H1 (cell line): ENCODE measurements around the gene FMN2. TPM values are rescaled to one million over a fixed set of nuclear protein-coding genes. Genes with fewer than 3 reads are reported as not detected.

ENCODE experiments used
- CTCF ChIA-PET: fragments of 300-600 bp; sonication (Branson Sonifier 250); formaldehyde crosslinking; loops from one replicate; lab custom pipeline; 2021; ENCODE audit not compliant: partially characterized antibody; lab: Charles Lee
- POLR2A ChIA-PET: fragments of 300-600 bp; sonication (Branson Sonifier 250); formaldehyde crosslinking; loops from one replicate; lab custom pipeline; 2021; ENCODE audit warnings: inconsistent platforms; ENCODE audit not compliant: partially characterized antibody; lab: Charles Lee
- DNase-seq, 2 experiments: peaks; one replicate each; pipeline versions ENCODE4 v3.0.0 to v3.0.0-alpha.2; 2010 to 2022; ENCODE audit warnings: low spot score in 2 of 2, low read depth in 1 of 2, mixed read lengths in 1 of 2
- FAIRE-seq: peaks from 2 replicates; lab custom pipeline; 2011; peaks lifted over from hg19 to GRCh38; lab: Jason Lieb, UNC
- H2AFZ ChIP-seq: 2 replicates; pipeline ENCODE4 v1.8.1; 2012; ENCODE audit warnings: low read length, inconsistent platforms
- H2AK5ac ChIP-seq: 2 replicates; pipeline ENCODE4 v1.6.1; 2013; ENCODE audit warnings: low read depth, low read length
- H2BK120ac ChIP-seq: replicated peaks from 2 replicates; pipeline ENCODE3; 2013; ENCODE audit warnings: low read depth, low read length, inconsistent platforms
- H2BK12ac ChIP-seq: 2 replicates; pipeline ENCODE4 v1.6.1; 2013; ENCODE audit warnings: low read depth, low read length
- H2BK15ac ChIP-seq: 2 replicates; pipeline ENCODE4 v1.6.1; 2013; ENCODE audit warnings: low read length
- H2BK20ac ChIP-seq: 2 replicates; pipeline ENCODE4 v1.6.1; 2013; ENCODE audit warnings: low read length
- H2BK5ac ChIP-seq: 2 replicates; pipeline ENCODE4 v1.6.1; 2013; ENCODE audit warnings: low read depth, low read length
- H3K14ac ChIP-seq: 2 replicates; pipeline ENCODE4 v1.6.1; 2013; ENCODE audit warnings: inconsistent platforms; ENCODE audit not compliant: insufficient read length
- H3K18ac ChIP-seq: 2 replicates; pipeline ENCODE4 v1.6.1; 2013; ENCODE audit warnings: low read length; ENCODE audit errors: extremely low read depth
- H3K23ac ChIP-seq: 2 replicates; pipeline ENCODE4 v1.6.1; 2013; ENCODE audit warnings: inconsistent platforms; ENCODE audit not compliant: insufficient read length
- H3K23me2 ChIP-seq: 2 replicates; pipeline ENCODE4 v1.6.1; 2013; ENCODE audit warnings: low read depth, low read length
- H3K27ac ChIP-seq: 2 replicates; pipeline ENCODE4 v1.6.1; 2011; ENCODE audit warnings: low read depth, low read length, inconsistent platforms
- H3K27me3 ChIP-seq, 4 experiments: replicated peaks in 1 of 4; 1 replicate in 1 of 4; 2 replicates in 3 of 4; pipeline versions ENCODE4 v1.6.1 to v1.8.1; 2011 to 2013; ENCODE audit warnings: low read length in 3 of 4, mild to moderate bottlenecking in 3 of 4, inconsistent platforms in 2 of 4, mixed read lengths in 2 of 4, moderate library complexity in 1 of 4; ENCODE audit not compliant: control insufficient read depth in 3 of 4, insufficient read depth in 3 of 4; ENCODE audit errors: extremely low read depth in 1 of 4
- H3K36me3 ChIP-seq, 4 experiments: 2 replicates each; pipeline versions ENCODE4 v1.6.1 to v1.8.1; 2011 to 2013; ENCODE audit warnings: mild to moderate bottlenecking in 4 of 4, low read length in 3 of 4, moderate library complexity in 2 of 4, control low read depth in 1 of 4, inconsistent platforms in 1 of 4; ENCODE audit not compliant: insufficient read depth in 4 of 4, control insufficient read depth in 2 of 4
- H3K4ac ChIP-seq: replicated peaks from 2 replicates; pipeline ENCODE3; 2013; ENCODE audit warnings: low read length, low read depth, mixed read lengths, inconsistent platforms; ENCODE audit not compliant: insufficient read length
- H3K4me1 ChIP-seq, 4 experiments: replicated peaks in 1 of 4; 1 replicate in 1 of 4; 2 replicates in 3 of 4; pipeline versions ENCODE4 v1.6.1 to v1.8.1; 2011 to 2013; ENCODE audit warnings: low read length in 3 of 4, inconsistent platforms in 2 of 4, mixed read lengths in 1 of 4; ENCODE audit not compliant: insufficient read depth in 4 of 4, control insufficient read depth in 3 of 4
- H3K4me2 ChIP-seq, 2 experiments: 2 replicates each; pipeline versions ENCODE4 v1.6.1 to v1.8.1; 2011 to 2013; ENCODE audit warnings: low read depth in 2 of 2, low read length in 2 of 2, control low read depth in 1 of 2, inconsistent platforms in 1 of 2, mild to moderate bottlenecking in 1 of 2; ENCODE audit not compliant: insufficient read depth in 1 of 2
- H3K4me3 ChIP-seq, 4 experiments: fragments of 200-600, 300-600 bp in 1 of 4; sonication (generic), shearing (Covaris generic), sonication (Bioruptor Twin) in 1 of 4; 2 replicates each; pipeline versions ENCODE4 v1.5.1 to v1.8.1; 2011 to 2016; ENCODE audit warnings: low read length in 4 of 4, low read depth in 3 of 4, control low read depth in 2 of 4, inconsistent platforms in 2 of 4, mild to moderate bottlenecking in 2 of 4, mixed read lengths in 1 of 4, moderate library complexity in 1 of 4; ENCODE audit not compliant: insufficient read depth in 2 of 4; ENCODE audit errors: extremely low read depth in 1 of 4
- H3K56ac ChIP-seq: replicated peaks from 2 replicates; pipeline ENCODE3; 2013; ENCODE audit warnings: low read depth, mild to moderate bottlenecking, mixed read lengths, low read length, inconsistent platforms; ENCODE audit not compliant: insufficient read length
- H3K79me1 ChIP-seq: 2 replicates; pipeline ENCODE4 v1.6.1; 2013; ENCODE audit warnings: low read depth, low read length, control low read depth
- H3K79me2 ChIP-seq, 2 experiments: 2 replicates each; pipeline versions ENCODE4 v1.6.1 to v1.8.1; 2012 to 2013; ENCODE audit warnings: low read length in 2 of 2, mild to moderate bottlenecking in 2 of 2, inconsistent platforms in 1 of 2; ENCODE audit not compliant: insufficient read depth in 2 of 2, control insufficient read depth in 1 of 2
- H3K9ac ChIP-seq, 4 experiments: replicated peaks in 1 of 4; 1 replicate in 1 of 4; 2 replicates in 3 of 4; pipeline versions ENCODE4 v1.6.1 to v1.8.1; 2011 to 2013; ENCODE audit warnings: low read depth in 3 of 4, low read length in 3 of 4, control low read depth in 2 of 4, mild to moderate bottlenecking in 2 of 4, moderate library complexity in 2 of 4, inconsistent platforms in 1 of 4; ENCODE audit errors: extremely low read depth in 1 of 4
- H3K9me3 ChIP-seq, 2 experiments: 2 replicates each; pipeline versions ENCODE4 v1.6.1 to v1.8.1; 2012 to 2013; ENCODE audit warnings: mild to moderate bottlenecking in 2 of 2, moderate library complexity in 2 of 2, control low read depth in 1 of 2, inconsistent platforms in 1 of 2, low read depth in 1 of 2, low read length in 1 of 2, mixed read lengths in 1 of 2; ENCODE audit not compliant: insufficient read depth in 2 of 2
- H4K20me1 ChIP-seq, 2 experiments: replicated peaks in 1 of 2; 2 replicates each; pipeline versions ENCODE3 to v1.8.1; 2011 to 2013; ENCODE audit warnings: inconsistent platforms in 2 of 2, low read length in 2 of 2, mild to moderate bottlenecking in 1 of 2; ENCODE audit not compliant: insufficient read depth in 2 of 2, control insufficient read depth in 1 of 2
- H4K5ac ChIP-seq: 2 replicates; pipeline ENCODE4 v1.6.1; 2013; ENCODE audit warnings: low read length, low read depth, mixed read lengths, inconsistent platforms; ENCODE audit not compliant: insufficient read length
- H4K8ac ChIP-seq: 2 replicates; pipeline ENCODE4 v1.8.0; 2013; ENCODE audit warnings: mild to moderate bottlenecking, moderate library complexity, low read length, inconsistent platforms; ENCODE audit not compliant: insufficient read depth; ENCODE audit errors: extremely low read depth
- H4K91ac ChIP-seq: replicated peaks from 2 replicates; pipeline ENCODE3; 2013; ENCODE audit warnings: low read length, mixed read lengths, inconsistent platforms; ENCODE audit not compliant: insufficient read length
- CEBPB ChIP-seq: IDR thresholded peaks from 2 replicates; pipeline ENCODE4 v1.6.1; 2012; ENCODE audit warnings: low read depth, low read length
- GTF2F1 ChIP-seq: IDR thresholded peaks from 2 replicates; pipeline ENCODE4 v1.6.1; 2012; ENCODE audit warnings: low read depth, low read length, improper control_type of control experiment, borderline replicate concordance
- HDAC6 ChIP-seq: IDR thresholded peaks from one replicate; pipeline ENCODE4 v1.7.1; 2012; ENCODE audit warnings: low read depth, mild to moderate bottlenecking, inconsistent platforms, low read length, moderate library complexity
- JUN ChIP-seq: IDR thresholded peaks from 2 replicates; pipeline ENCODE4 v1.6.1; 2011; ENCODE audit warnings: low read depth, mild to moderate bottlenecking, improper control_type of control experiment, low read length
- NANOG ChIP-seq: IDR thresholded peaks from 2 replicates; pipeline ENCODE4 v1.6.1; 2011; ENCODE audit warnings: low read length, low read depth, mild to moderate bottlenecking, inconsistent platforms; ENCODE audit not compliant: insufficient read depth, poor library complexity, severe bottlenecking
- NRF1 ChIP-seq: IDR thresholded peaks from 2 replicates; pipeline ENCODE4 v1.6.1; 2011; ENCODE audit warnings: mild to moderate bottlenecking, low read depth, low read length, improper control_type of control experiment
- RFX5 ChIP-seq: IDR thresholded peaks from 2 replicates; pipeline ENCODE4 v1.6.1; 2011; ENCODE audit warnings: low read depth, low read length, improper control_type of control experiment, borderline replicate concordance
- RNF2 ChIP-seq: fragments of 200-900, 300-1000 bp; sonication (generic); IDR thresholded peaks from 2 replicates; pipeline ENCODE4 v1.7.1; 2016; ENCODE audit warnings: borderline replicate concordance, low read depth, mild to moderate bottlenecking, antibody characterized with exemption, low read length; ENCODE audit not compliant: poor library complexity, severe bottlenecking; ENCODE audit errors: missing control alignments
- SIRT6 ChIP-seq: IDR thresholded peaks from one replicate; pipeline ENCODE4 v1.7.1; 2012; ENCODE audit warnings: low read length, inconsistent platforms
- SP1 ChIP-seq: IDR thresholded peaks from 2 replicates; pipeline ENCODE4 v1.6.1; 2011; ENCODE audit warnings: low read depth, low read length
- SP2 ChIP-seq: IDR thresholded peaks from 2 replicates; pipeline ENCODE4 v1.6.1; 2012; ENCODE audit warnings: mild to moderate bottlenecking, low read length, inconsistent platforms
- TCF12 ChIP-seq: IDR thresholded peaks from 2 replicates; pipeline ENCODE4 v1.6.1; 2011; ENCODE audit warnings: low read depth, mild to moderate bottlenecking, low read length
- WGBS, 2 experiments: shearing (Covaris generic) in 1 of 2; methylation state at CpG; one replicate each; pipeline versions ENCODE4 v1.1.6 to v1.1.7; 2013 to 2015; ENCODE audit warnings: low lambda C conversion rate in 2 of 2, mixed read lengths in 2 of 2, inconsistent platforms in 1 of 2, low coverage in 1 of 2, missing lambda C conversion rate in 1 of 2; ENCODE audit not compliant: insufficient replicate concordance in 2 of 2, insufficient coverage in 1 of 2, insufficient read length in 1 of 2; ENCODE audit errors: extremely low coverage in 1 of 2, missing lambda C conversion rate in 1 of 2; 5-methylcytosine and 5-hydroxymethylcytosine counted together
- polyA plus RNA-seq, 7 experiments: library from polyadenylated mRNA; depleted of rRNA in 3 of 7; stranded (reverse) in 5 of 7; unstranded in 2 of 7; fragments of >200 nt in 5 of 7; fragments of 200-250 nt in 2 of 7; gene quantifications; 1 replicate in 5 of 7; 2 replicates in 1 of 7; 4 replicates in 1 of 7; pipeline versions ENCODE4 v1.2.1 to v1.2.3, GENCODE V29; 2011 to 2013; ENCODE audit warnings: missing spikeins in 2 of 7, mixed read lengths in 2 of 7
- total RNA-seq: library from RNA; stranded (reverse); fragmentation: NEBNext Ultra II Directional; extraction: Animal tissue kit (Norgen Biotek cat#: 25700); gene quantifications from 2 replicates; pipeline ENCODE4 v1.2.1, GENCODE V29; 2021

The FMN2 gene
- total and polyA plus RNA-seq, 2 of the 8 experiments (the other 6 are each of a cell fraction or from before 2014, with no cell fraction given): 0.83 to 2.0 TPM

- H3K4me2 ChIP-seq: peak overlapping the region; percentile 94 to 99
- H2BK120ac ChIP-seq: no peak overlapping the region
- peak overlapping the region in 1 of 4 experiments; percentile 53; a peak in 1 of 7 replicates for H3K9ac ChIP-seq
- H3K27me3 ChIP-seq: peaks cover 8 to 33% (median 23%) of the 10 kb centered on the region in 4 experiments
- no peaks in the 10 kb centered on the region for H3K79me1 ChIP-seq
- FAIRE-seq (no peak), DNase-seq (peak in 1 of 2 experiments; percentile 74)
- no peak overlapping the region for H4K5ac ChIP-seq
- peak overlapping the region; percentile 49 to 75 (median 69) for H3K4me3 ChIP-seq
- peaks cover 17% of the 10 kb centered on the region; the same call in 1 of the 2 replicates for H3K23me2 ChIP-seq
- H4K8ac ChIP-seq: peak overlapping the region; percentile 51; the same call in 1 of the 2 replicates
- CTCF ChIA-PET: interaction anchor here (0.8 to 1.6 kb wide), 7 partner anchors 15 to 400 kb away, joined by 3 read pairs; no protein-coding TSS in a partner anchor
- no peak overlapping the region for H2BK12ac ChIP-seq
- H3K79me2 ChIP-seq: no peaks in the 10 kb centered on the region
- no peak overlapping the region for H2BK5ac ChIP-seq
- H4K91ac ChIP-seq: no peak overlapping the region
- no peak overlapping the region for H2BK20ac ChIP-seq
- H3K56ac ChIP-seq: no peak overlapping the region
- no peak overlapping the region for H2AK5ac ChIP-seq
- no peak overlapping the region for H3K23ac ChIP-seq
- no peak overlapping the region for H3K4ac ChIP-seq
- H4K20me1 ChIP-seq: peaks cover 1 to 3% of the 10 kb centered on the region in 2 experiments
- POLR2A ChIA-PET: no interaction called here
- H2BK15ac ChIP-seq: no peak overlapping the region
- H3K27ac ChIP-seq: no peak overlapping the region
- H3K36me3 ChIP-seq: no peaks in the 10 kb centered on the region
- H3K9me3 ChIP-seq: no peaks in the 10 kb centered on the region
- H3K4me1 ChIP-seq: peaks cover 0 to 7% (median 1%) of the 10 kb centered on the region in 4 experiments; a peak in 4 of 7 replicates
- peak overlapping the region; percentile 47; the same call in 1 of the 2 replicates for H2AFZ ChIP-seq
- H3K14ac ChIP-seq: no peak overlapping the region
- 3% methylated on average over 52 of the region's 65 CpGs; no CpG with 5 or more reads in 1 of the 2 experiments for WGBS, 2 experiments
- H3K18ac ChIP-seq: no peak overlapping the region
- TF ChIP-seq TCF12 (no peak), RNF2 (peak; percentile 38), CEBPB (no peak), NRF1 (no peak), HDAC6 (no peak), SP1 (no peak), GTF2F1 (no peak), NANOG (no peak), SIRT6 (no peak), JUN (no peak), SP2 (no peak), RFX5 (no peak)
Measured at GRCh38 chr1:240093120-240093961, 1.7 kb downstream of the FMN2 start.
